Prostate gland (tissue), 2 donors: ENCODE results near the gene PHPT1.
"Not testable (repeated sequence)": the region's sequence is repeated elsewhere in the genome, so short reads cannot be mapped to it uniquely, and the experiment has no call there.

Source experiments
- CTCF ChIP-seq, 4 experiments: fragments of 200-600 bp in 2 of 4; fragments of 450-650 bp in 2 of 4; sonication (generic) in 2 of 4; IDR thresholded peaks; 1 replicate in 3 of 4; 2 replicates in 1 of 4; pipeline ENCODE4 v1.5.1; 2016 to 2019; ENCODE audit warnings: antibody characterized with exemption in 4 of 4, mild to moderate bottlenecking in 2 of 4, moderate library complexity in 2 of 4
- POLR2A ChIP-seq: fragments of 450-650 bp; IDR thresholded peaks from one replicate; pipeline ENCODE4 v1.6.1; 2016; ENCODE audit warnings: antibody characterized with exemption, mild to moderate bottlenecking
- POLR2AphosphoS5 ChIP-seq: sonication (generic); formaldehyde crosslinking; IDR thresholded peaks from one replicate; pipeline ENCODE4 v1.6.1; 2017; ENCODE audit warnings: antibody characterized with exemption

- TF ChIP-seq CTCF (IDR thresholded peaks at IDR 0.05); POLR2A; POLR2AphosphoS5: not testable (repeated sequence)
Measured at GRCh38 chr9:136869611-136870010, 20.4 kb downstream of the PHPT1 start.
